Measurements from ENCODE around the gene FOSL1. TPM values are rescaled to one million over a fixed set of nuclear protein-coding genes. Genes with fewer than 3 reads are reported as not detected.
"Not testable (repeated sequence)": the region's sequence is repeated elsewhere in the genome, so short reads cannot be mapped to it uniquely, and the experiment has no call there.

FOSL1 gene
- total RNA-seq, 1 experiment from 2014 or later, result 109 TPM

- no peak for DNase-seq (ENCODE audit: low spot score)
Measured at GRCh38 chr11:65896034-65896999, 3.9 kb downstream of the FOSL1 start.

GRCh38 chr11:65895482-65895981 lies 4.7 kb downstream of the FOSL1 start:
- DNase-seq (ENCODE audit: low spot score), result no peak

- DNase-seq (ENCODE audit: low spot score), result no peak
Measured at GRCh38 chr11:65894034-65894591, 6.1 kb downstream of the FOSL1 start.

GRCh38 chr11:65892661-65893317 lies 7.4 kb downstream of the FOSL1 start:
- no peak for DNase-seq (ENCODE audit: low spot score)

GRCh38 chr11:65892137-65892540 lies 8.0 kb downstream of the FOSL1 start:
- not testable (repeated sequence) for DNase-seq (ENCODE audit: low spot score)

- DNase-seq (ENCODE audit: low spot score), result no peak
Measured at GRCh38 chr11:65891219-65892136, 8.7 kb downstream of the FOSL1 start.

GRCh38 chr11:65890324-65891218 lies 9.6 kb downstream of the FOSL1 start, which contains the start of gene CCDC85B:
Gene CCDC85B, plus strand, starts transcription at chr11:65890673. Its CDS starts 111 bp downstream, at chr11:65890784.
- peak; percentile 88 for DNase-seq (ENCODE audit: low spot score)

GRCh38 chr11:65888163-65888814 lies 11.9 kb downstream of the FOSL1 start, which contains the start of gene FIBP:
Gene FIBP, minus strand, starts transcription at chr11:65888471. Its CDS starts 53 bp downstream, at chr11:65888418.
- DNase-seq (ENCODE audit: low spot score), result peak; percentile 91

GRCh38 chr11:65887723-65888162 lies 12.4 kb downstream of the FOSL1 start:
- no peak for DNase-seq (ENCODE audit: low spot score)

GRCh38 chr11:65886826-65887722 lies 13.1 kb downstream of the FOSL1 start:
- no peak for DNase-seq (ENCODE audit: low spot score)

GRCh38 chr11:65885808-65886536 lies 14.2 kb downstream of the FOSL1 start:
- no peak for DNase-seq (ENCODE audit: low spot score)

GRCh38 chr11:65885231-65885630 lies 15.0 kb downstream of the FOSL1 start:
- DNase-seq (ENCODE audit: low spot score), result no peak

- no peak for DNase-seq (ENCODE audit: low spot score)
Measured at GRCh38 chr11:65884716-65885092, 15.5 kb downstream of the FOSL1 start.

- no peak for DNase-seq (ENCODE audit: low spot score)
Measured at GRCh38 chr11:65883786-65884715, 16.1 kb downstream of the FOSL1 start.

- DNase-seq (ENCODE audit: low spot score), result no peak
Measured at GRCh38 chr11:65883058-65883761, 17.0 kb downstream of the FOSL1 start.

Measured in A172 (cell line).